Measurements from ENCODE around the gene MAPKAPK5.

MAPKAPK5 gene

DNA sequence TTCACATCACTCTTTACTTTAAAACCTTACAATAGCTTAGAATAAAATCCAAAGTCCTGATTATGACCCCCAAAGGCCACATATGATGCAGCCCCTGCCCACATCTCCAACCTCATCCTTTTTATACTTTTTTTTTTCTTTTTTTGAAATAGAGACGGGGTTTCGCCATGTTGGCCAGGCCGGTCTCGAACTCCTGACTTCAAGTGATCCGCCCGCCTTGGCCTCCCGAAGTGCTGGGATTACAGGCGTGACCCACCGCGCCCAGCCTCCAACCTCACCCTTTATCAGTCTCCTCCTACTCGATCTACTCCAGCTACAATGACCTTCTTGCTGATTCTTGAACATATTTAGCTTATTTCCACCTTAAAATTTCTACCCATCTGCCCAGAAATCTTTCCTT, 1.2 kb upstream of the MAPKAPK5 start:
- H3K9me3 Mint-ChIP-seq, result no peaks in the 10 kb centered on the region
- H3K4me1 Mint-ChIP-seq, result peaks cover 29% of the 10 kb centered on the region
- H3K36me3 Mint-ChIP-seq, result peaks cover 17% of the 10 kb centered on the region
- H3K27me3 Mint-ChIP-seq, result no peaks in the 10 kb centered on the region
- peak overlapping the region; percentile 91 for H3K4me3 Mint-ChIP-seq
- no peak for DNase-seq (ENCODE audit: low spot score in 2 of 2)
- ATAC-seq (ENCODE audit: low read depth), result no peak
- peak overlapping the region; percentile 99 for H3K27ac Mint-ChIP-seq

DNA sequence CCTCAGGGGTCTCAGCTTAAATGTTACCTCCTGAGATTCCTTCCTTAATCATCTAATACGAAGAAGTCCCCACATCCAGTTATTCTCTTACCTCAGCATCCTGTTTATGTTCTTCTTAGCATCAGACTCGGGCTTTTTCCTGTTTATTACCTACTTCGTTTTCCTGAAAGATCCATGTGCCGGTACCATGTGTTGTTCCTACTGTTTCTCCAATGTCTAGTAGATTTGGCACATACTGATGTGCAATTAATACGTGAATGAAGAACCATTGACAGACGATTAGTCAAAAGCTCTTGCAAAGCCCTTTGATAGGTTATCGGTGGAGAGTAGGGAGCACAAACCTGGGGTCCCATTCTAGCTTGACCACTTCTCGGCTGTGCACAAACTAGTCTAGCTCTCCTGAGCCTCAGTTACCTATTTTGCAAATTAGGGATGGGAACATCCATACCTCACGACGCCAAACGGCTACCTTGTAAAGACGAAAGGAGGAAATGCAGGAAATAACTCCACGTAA, 735 bp upstream of the MAPKAPK5 start:
- no peak for ATAC-seq (ENCODE audit: low read depth)
- DNase-seq (ENCODE audit: low spot score in 2 of 2), result no peak
- Mint-ChIP-seq H3K36me3 (peaks cover 17% of the 10 kb centered on the region), H3K27me3 (no peaks in the 10 kb centered on the region), H3K9me3 (no peaks in the 10 kb centered on the region), H3K4me1 (peaks cover 31% of the 10 kb centered on the region), H3K27ac (peak overlapping the region; percentile 99), H3K4me3 (peak overlapping the region; percentile 91)

DNA sequence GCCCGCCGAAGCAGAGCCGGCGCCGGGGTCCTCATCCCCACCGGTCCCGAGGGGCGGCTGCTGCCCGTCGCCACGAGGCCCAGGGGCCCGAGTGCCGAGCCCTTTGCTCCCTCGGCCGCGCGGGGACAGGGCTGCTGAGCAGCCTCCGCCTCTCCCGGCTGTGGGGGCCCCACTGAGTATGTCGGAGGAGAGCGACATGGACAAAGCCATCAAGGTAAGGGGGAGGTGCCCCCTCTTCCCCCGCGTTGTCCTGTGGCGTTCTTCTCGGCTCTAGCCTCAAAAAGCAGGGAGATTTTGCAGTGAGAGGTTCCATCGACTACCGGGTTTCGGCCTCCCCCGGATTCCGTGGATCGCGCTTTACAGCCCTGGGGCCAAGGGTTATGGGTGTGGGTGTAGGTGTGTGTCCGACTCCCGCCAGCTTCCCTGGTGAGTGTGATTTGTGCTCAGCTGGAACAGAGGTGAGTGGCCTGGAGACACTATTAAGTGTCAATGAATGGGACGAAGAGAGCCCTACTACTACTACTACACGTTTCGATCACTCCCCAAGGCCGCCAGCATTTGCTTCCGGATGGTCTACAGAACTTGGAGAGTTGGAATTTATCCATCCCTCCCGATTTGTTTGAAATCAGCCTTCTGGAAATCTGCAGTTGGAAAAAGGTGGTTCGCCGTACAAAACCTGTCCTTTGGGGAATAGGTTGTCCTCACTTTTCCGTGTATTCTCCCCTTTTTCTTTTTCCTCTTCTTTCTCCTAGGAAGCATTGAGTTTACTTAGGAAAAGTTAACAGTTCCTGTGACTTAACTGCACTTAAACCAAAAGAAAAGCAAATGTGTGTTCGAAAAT, 748 bp downstream of the MAPKAPK5 start:
- H3K4me1 Mint-ChIP-seq, result peaks cover 38% of the 10 kb centered on the region
- peak; percentile 13 for ATAC-seq (ENCODE audit: low read depth)
- H3K27me3 Mint-ChIP-seq, result no peaks in the 10 kb centered on the region
- no peaks in the 10 kb centered on the region for H3K9me3 Mint-ChIP-seq
- H3K27ac Mint-ChIP-seq, result peak overlapping the region; percentile 88
- peak overlapping the region; percentile 90 for H3K4me3 Mint-ChIP-seq
- no peak for DNase-seq (ENCODE audit: low spot score in 2 of 2)
- peaks cover 19% of the 10 kb centered on the region for H3K36me3 Mint-ChIP-seq

DNA sequence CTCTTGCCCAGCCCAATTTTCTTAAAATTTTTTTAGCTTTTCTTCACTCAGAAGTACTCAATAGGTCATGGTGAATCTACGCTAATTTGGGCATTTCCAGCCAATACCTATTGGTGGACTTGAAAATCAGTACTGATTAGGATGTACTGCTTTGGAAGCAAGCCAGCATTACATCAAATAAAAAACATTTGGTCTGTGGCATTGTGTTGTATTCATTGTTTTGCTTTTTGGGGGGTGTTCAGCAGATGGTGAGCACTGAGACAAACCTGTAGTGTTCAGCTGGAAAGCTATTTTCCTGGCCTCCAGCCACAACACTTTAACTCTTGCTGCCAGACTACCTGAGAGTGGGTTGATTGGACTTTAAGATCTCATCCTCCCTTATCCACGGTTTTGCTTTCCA, 4.0 kb downstream of the MAPKAPK5 start:
- H3K36me3 Mint-ChIP-seq, result peaks cover 18% of the 10 kb centered on the region
- H3K27me3 Mint-ChIP-seq, result no peaks in the 10 kb centered on the region
- no peak overlapping the region for H3K4me3 Mint-ChIP-seq
- H3K4me1 Mint-ChIP-seq, result peaks cover 26% of the 10 kb centered on the region
- H3K27ac Mint-ChIP-seq, result no peak overlapping the region
- DNase-seq (ENCODE audit: low spot score in 2 of 2), result no peak
- no peak for ATAC-seq (ENCODE audit: low read depth)
- H3K9me3 Mint-ChIP-seq, result peaks cover 3% of the 10 kb centered on the region

DNA sequence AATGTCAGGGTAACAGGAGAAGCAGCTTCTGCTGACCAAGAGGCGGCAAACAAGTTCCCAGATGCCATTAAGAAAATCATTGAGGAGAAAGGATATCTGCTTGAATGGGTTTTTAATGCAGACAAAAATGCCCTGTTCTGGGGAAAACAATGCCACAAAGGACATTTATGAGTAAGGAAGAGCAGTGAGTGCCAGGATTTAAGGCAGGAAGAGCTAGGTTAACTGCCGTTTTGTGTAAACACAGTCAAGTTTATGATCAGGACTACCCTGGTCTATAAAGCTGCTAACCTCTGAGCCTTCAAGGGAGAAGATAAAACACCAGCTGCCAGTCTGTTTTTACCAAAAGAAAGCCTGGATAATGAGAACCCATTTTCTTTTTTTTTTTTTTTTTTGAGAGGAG, 8.5 kb downstream of the MAPKAPK5 start:
- DNase-seq (ENCODE audit: low spot score in 2 of 2) (no peak), ATAC-seq (ENCODE audit: low read depth) (no peak)
- Mint-ChIP-seq H3K9me3 (peaks cover 3% of the 10 kb centered on the region), H3K36me3 (peaks cover 23% of the 10 kb centered on the region), H3K27me3 (no peaks in the 10 kb centered on the region), H3K4me1 (peaks cover 12% of the 10 kb centered on the region), H3K4me3 (no peak overlapping the region), H3K27ac (no peak overlapping the region)

DNA sequence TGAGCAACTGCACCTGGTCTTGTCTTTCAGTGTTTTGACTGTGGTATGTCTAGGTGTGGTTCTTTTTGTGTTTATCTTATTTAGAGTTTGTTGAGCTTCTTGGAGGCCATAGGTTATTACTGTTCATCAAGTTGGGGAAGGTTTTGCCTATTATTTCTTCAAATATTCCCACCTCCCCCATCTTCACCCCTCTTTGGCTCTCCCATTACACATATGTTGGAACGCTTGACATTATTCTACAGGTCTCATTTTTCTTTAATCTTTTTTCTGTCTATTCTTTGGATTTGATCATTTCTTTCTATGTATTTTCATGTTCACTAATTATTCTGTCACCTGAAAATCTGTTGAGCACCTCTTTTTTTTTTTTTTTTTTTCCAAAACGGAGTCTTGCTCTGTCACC, 16.2 kb downstream of the MAPKAPK5 start:
- Mint-ChIP-seq H3K27ac (no peak overlapping the region), H3K27me3 (no peaks in the 10 kb centered on the region), H3K4me3 (no peak overlapping the region), H3K4me1 (peaks cover 10% of the 10 kb centered on the region), H3K36me3 (peaks cover 9% of the 10 kb centered on the region), H3K9me3 (no peaks in the 10 kb centered on the region)
- DNase-seq (ENCODE audit: low spot score in 2 of 2) (no peak), ATAC-seq (ENCODE audit: low read depth) (no peak)

DNA sequence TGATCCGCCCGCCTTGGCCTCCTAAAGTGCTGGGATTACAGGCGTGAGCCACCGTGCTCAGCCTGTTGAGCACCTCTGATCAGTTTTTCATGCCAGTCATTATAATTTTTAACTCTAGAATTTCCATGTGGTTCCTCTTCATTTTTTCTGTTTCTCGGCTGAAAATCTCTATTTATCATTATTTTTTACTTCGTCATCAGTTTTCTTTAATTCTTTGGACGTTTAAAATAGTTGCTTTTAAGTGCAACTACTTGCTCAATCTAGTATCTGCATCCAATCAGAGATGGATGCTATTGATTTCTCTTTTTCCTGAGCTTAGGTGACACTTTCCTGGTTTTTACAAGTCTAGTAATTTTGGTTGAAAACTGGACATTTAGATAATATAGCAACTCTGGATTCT, 16.8 kb downstream of the MAPKAPK5 start:
- Mint-ChIP-seq H3K4me1 (peaks cover 10% of the 10 kb centered on the region), H3K4me3 (no peak overlapping the region), H3K9me3 (no peaks in the 10 kb centered on the region), H3K27me3 (no peaks in the 10 kb centered on the region), H3K36me3 (peaks cover 9% of the 10 kb centered on the region), H3K27ac (no peak overlapping the region)
- no peak for DNase-seq (ENCODE audit: low spot score in 2 of 2)
- no peak for ATAC-seq (ENCODE audit: low read depth)

DNA sequence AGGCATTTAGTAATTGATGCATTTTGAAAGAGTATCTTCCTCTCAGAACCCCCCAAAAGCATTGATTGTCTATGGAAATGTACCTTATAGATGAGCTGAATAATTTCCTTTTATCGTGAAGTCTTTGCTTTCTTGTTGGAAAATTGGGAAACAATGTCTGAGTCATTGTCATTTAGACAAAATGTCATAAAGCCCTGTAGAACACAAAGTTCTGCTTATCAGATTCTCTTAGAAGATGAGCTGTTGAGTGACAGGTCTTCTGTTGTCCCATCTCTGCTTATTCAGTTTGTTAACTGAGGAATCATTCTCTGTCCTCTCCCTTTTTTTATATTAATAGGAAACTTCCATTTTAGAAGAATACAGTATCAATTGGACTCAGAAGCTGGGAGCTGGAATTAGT, 22.9 kb downstream of the MAPKAPK5 start:
- Mint-ChIP-seq H3K27ac (no peak overlapping the region), H3K4me3 (no peak overlapping the region), H3K36me3 (peaks cover 14% of the 10 kb centered on the region), H3K4me1 (peaks cover 3% of the 10 kb centered on the region), H3K27me3 (no peaks in the 10 kb centered on the region), H3K9me3 (no peaks in the 10 kb centered on the region)
- no peak for DNase-seq (ENCODE audit: low spot score in 2 of 2)
- no peak for ATAC-seq (ENCODE audit: low read depth)

DNA sequence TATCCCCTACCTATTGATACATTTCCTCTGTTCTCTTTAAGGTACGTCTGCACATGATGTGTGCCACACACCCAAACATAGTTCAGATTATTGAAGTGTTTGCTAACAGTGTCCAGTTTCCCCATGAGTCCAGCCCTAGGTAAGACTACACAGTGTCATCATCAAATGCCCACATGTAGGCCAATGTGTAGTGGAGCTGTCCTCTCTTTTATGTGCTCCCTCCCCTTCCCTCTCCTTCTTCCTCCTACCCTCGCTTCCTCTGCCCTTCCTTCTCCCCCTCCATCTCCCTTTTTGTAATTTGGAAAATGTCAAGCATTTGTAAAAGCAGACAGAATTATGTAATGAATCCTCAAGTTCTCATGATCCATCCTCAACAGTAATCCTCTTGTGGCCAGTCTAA, 25.5 kb downstream of the MAPKAPK5 start:
- Mint-ChIP-seq H3K27me3 (no peaks in the 10 kb centered on the region), H3K4me1 (peaks cover 3% of the 10 kb centered on the region), H3K27ac (peak overlapping the region; percentile 5), H3K36me3 (peaks cover 31% of the 10 kb centered on the region), H3K9me3 (no peaks in the 10 kb centered on the region), H3K4me3 (no peak overlapping the region)
- DNase-seq (ENCODE audit: low spot score in 2 of 2) (no peak), ATAC-seq (ENCODE audit: low read depth) (no peak)

DNA sequence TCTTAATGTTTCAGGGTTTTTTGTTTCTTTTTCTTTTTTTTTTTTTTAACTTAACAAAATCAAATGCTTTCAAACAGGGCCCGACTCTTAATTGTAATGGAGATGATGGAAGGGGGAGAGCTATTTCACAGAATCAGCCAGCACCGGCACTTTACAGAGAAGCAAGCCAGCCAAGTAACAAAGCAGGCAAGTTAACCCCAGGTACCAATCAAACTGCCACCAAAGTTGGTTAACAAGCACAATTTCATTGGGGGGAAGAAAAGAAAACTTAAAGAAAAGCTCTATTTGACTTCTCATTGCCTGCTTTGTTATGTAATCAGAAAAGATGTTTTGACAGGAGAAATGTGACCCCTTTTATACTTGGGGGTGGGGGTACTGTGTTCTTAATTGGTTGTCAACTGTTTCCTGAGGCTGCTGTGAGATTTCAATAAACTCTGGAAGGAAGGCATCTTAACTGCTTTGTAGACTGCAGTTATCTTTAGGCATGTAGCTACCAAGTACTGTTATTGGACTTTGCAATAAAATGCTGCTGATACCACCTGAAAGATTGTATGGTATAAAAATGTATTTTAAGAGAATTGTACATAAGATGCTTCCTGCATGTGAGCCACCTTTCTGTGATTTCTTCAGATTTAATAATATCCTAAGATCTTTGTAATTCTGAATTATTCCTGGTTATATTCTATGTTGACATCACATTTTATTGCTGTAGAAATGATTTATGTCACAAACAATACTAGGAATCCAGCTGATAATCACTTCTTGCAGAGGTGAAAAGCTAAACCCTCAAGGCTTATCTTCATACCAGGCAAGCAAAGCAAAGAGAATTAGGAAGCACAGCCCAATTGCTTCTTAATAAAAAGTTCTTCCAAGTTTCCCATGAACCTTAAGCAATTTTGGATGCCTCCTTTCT, 26.9 kb downstream of the MAPKAPK5 start:
- no peak overlapping the region for H3K4me3 Mint-ChIP-seq
- no peaks in the 10 kb centered on the region for H3K4me1 Mint-ChIP-seq
- H3K36me3 Mint-ChIP-seq, result peaks cover 38% of the 10 kb centered on the region
- no peaks in the 10 kb centered on the region for H3K9me3 Mint-ChIP-seq
- ATAC-seq (ENCODE audit: low read depth) (no peak), DNase-seq (ENCODE audit: low spot score in 2 of 2) (no peak)
- H3K27ac Mint-ChIP-seq, result no peak overlapping the region
- no peaks in the 10 kb centered on the region for H3K27me3 Mint-ChIP-seq

DNA sequence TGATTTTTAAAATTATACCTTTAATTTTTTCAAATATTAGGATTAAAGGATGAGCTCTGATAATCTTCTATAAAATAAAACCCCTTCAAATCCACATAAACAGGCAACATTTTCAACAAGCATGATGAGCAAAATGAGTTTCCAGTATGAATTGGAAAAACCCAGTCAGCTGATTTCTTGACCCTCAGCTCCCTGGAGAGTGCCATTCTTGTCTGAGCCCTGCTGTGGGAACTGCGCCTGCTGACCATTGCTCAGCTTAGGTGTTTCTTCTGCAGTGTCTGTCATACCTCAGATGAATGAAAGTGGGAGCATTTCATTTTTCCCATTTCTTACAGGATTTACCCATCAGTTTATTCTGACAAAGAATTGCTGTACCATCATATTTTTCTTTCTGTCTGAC, 27.6 kb downstream of the MAPKAPK5 start:
- ATAC-seq (ENCODE audit: low read depth) (no peak), DNase-seq (ENCODE audit: low spot score in 2 of 2) (no peak)
- Mint-ChIP-seq H3K9me3 (no peaks in the 10 kb centered on the region), H3K4me3 (no peak overlapping the region), H3K4me1 (no peaks in the 10 kb centered on the region), H3K27me3 (no peaks in the 10 kb centered on the region), H3K36me3 (peaks cover 38% of the 10 kb centered on the region), H3K27ac (no peak overlapping the region)

DNA sequence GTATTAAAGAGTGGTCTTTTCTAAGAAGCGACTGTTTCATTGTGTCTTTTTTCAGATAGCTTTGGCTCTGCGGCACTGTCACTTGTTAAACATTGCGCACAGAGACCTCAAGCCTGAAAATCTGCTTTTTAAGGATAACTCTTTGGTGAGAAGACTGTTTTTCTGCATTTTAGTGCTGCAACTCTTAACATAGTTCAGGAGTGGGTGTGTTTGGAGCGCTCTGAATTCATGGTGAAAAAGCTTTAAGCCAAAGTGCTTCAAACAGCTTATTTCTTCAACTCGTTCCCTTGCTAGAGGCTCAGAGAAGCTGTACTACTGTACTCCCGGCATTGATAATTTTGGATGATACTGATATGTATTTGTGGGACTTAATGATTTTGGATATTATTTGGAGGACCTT, 28.2 kb downstream of the MAPKAPK5 start:
- Mint-ChIP-seq H3K9me3 (no peaks in the 10 kb centered on the region), H3K4me1 (no peaks in the 10 kb centered on the region), H3K27ac (no peak overlapping the region), H3K27me3 (no peaks in the 10 kb centered on the region), H3K36me3 (peaks cover 38% of the 10 kb centered on the region), H3K4me3 (no peak overlapping the region)
- no peak for ATAC-seq (ENCODE audit: low read depth)
- DNase-seq (ENCODE audit: low spot score in 2 of 2), result no peak

DNA sequence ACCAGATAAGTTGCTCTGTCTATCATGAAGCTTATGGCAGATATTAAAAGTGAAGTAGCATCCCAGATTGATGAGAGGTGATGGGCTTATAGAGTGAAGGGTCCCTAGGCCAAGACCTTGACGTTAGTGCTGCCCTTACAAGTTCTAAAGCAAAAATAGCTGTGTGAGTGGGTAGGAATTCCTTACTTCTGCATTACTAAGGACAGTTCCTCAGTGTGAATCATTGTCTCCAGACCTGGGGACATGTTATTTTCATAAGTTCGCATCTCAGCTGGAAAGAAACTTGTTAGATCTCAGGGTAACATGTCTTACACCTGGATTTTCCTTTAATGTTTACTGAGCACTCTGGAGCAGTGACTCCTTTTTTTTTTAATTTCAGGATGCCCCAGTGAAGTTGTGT, 28.7 kb downstream of the MAPKAPK5 start:
- H3K36me3 Mint-ChIP-seq, result peaks cover 38% of the 10 kb centered on the region
- no peaks in the 10 kb centered on the region for H3K9me3 Mint-ChIP-seq
- no peak overlapping the region for H3K4me3 Mint-ChIP-seq
- ATAC-seq (ENCODE audit: low read depth) (no peak), DNase-seq (ENCODE audit: low spot score in 2 of 2) (no peak)
- H3K27me3 Mint-ChIP-seq, result no peaks in the 10 kb centered on the region
- H3K4me1 Mint-ChIP-seq, result no peaks in the 10 kb centered on the region
- H3K27ac Mint-ChIP-seq, result no peak overlapping the region

DNA sequence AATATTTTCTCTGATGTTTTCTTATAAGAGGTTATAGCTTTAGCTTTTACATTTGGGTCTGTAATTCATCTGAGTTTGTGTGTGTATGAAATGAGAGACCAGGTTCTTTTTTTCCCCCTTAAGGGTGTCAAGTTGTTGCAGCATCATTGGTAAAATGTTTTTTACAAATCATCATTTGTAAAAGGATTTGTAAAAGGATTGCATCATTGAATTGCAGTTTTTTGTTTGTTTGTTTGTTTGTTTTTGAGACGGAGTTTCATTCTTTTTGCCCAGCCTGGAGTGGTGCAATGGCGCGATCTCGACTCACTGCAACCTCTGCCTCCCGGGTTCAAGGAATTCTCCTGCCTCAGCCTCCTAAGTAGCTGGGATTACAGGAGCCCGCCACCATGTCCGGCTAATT, 31.1 kb downstream of the MAPKAPK5 start:
- ATAC-seq (ENCODE audit: low read depth) (no peak), DNase-seq (ENCODE audit: low spot score in 2 of 2) (no peak)
- Mint-ChIP-seq H3K4me3 (no peak overlapping the region), H3K27me3 (no peaks in the 10 kb centered on the region), H3K27ac (no peak overlapping the region), H3K9me3 (no peaks in the 10 kb centered on the region), H3K36me3 (peaks cover 40% of the 10 kb centered on the region), H3K4me1 (no peaks in the 10 kb centered on the region)

Data from memory B cell (primary cell).